IPS DF 6.9 (cell line): ENCODE measurements around the gene SLC38A8.

Experiments used
- DNase-seq: peaks from one replicate; pipeline ENCODE4 v3.0.0-alpha.2; 2013; ENCODE audit warnings: low read depth, low spot score
- H3K27ac ChIP-seq: one replicate; pipeline ENCODE4 v1.5.1; 2013; ENCODE audit warnings: low read length, control low read depth
- H3K27me3 ChIP-seq: 2 replicates; pipeline ENCODE4 v1.6.1; 2013; ENCODE audit warnings: mild to moderate bottlenecking, low read length; ENCODE audit not compliant: control insufficient read depth, insufficient read depth
- H3K36me3 ChIP-seq: 2 replicates; pipeline ENCODE4 v1.6.1; 2013; ENCODE audit warnings: low read length; ENCODE audit not compliant: control insufficient read depth, insufficient read depth
- H3K4me1 ChIP-seq: 2 replicates; pipeline ENCODE4 v1.6.1; 2013; ENCODE audit warnings: low read length; ENCODE audit not compliant: control insufficient read depth, insufficient read depth
- H3K4me3 ChIP-seq: 2 replicates; pipeline ENCODE4 v1.5.1; 2013; ENCODE audit warnings: mild to moderate bottlenecking, low read length
- H3K9me3 ChIP-seq: 2 replicates; pipeline ENCODE4 v1.6.1; 2013; ENCODE audit warnings: low read length, inconsistent platforms; ENCODE audit not compliant: control insufficient read depth, insufficient read depth
- WGBS: extraction: QIAGEN DNeasy Blood & Tissue Kit; methylation state at CpG from one replicate; pipeline ENCODE4 v1.1.7; 2013; ENCODE audit warnings: mixed read lengths, missing lambda C conversion rate; ENCODE audit not compliant: insufficient read length, insufficient coverage; 5-methylcytosine and 5-hydroxymethylcytosine counted together

The SLC38A8 gene

DNA sequence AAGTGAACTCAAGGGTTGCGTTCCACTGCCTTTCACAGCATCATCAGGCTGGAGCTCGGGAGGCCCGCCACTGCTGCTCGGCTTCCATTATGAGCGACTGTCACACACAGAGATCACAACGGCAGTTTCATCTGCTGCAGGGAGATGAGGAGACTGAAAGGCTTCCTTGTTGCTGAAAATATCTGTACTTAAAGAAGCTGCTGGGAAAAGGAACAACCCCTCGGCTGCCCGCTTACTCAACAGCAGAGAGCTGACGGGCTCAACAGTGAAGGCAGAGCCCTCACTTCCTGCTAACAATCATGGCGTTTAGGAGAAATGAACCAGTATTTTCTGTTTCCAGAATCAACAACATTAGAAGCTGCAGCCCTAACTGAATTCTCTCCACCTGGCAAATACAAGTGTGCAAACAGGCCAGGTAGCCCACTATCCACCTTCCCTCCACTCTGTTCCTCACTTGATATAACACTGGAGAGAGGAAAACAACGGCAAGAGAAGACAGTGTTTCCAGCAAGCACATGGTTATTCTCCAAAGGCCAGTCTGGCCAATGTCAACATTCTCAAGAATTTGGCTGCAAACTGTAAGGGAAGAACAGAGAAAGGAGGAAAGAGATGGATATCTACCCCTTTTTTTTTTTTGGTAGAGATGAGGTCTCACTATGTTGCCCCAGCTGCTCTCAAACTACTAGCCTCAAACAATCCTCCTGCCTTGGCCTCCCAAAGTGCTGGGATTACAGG, 40.4 kb upstream of the SLC38A8 start:
- no peak overlapping the region for H3K4me3 ChIP-seq
- WGBS: no CpG with 5 or more reads among the region's 11 CpGs
- no peaks in the 10 kb centered on the region for H3K9me3 ChIP-seq
- H3K4me1 ChIP-seq: no peaks in the 10 kb centered on the region
- no peak overlapping the region for H3K27ac ChIP-seq
- H3K36me3 ChIP-seq: peaks cover 22% of the 10 kb centered on the region
- no peaks in the 10 kb centered on the region for H3K27me3 ChIP-seq
- DNase-seq: no peak

DNA sequence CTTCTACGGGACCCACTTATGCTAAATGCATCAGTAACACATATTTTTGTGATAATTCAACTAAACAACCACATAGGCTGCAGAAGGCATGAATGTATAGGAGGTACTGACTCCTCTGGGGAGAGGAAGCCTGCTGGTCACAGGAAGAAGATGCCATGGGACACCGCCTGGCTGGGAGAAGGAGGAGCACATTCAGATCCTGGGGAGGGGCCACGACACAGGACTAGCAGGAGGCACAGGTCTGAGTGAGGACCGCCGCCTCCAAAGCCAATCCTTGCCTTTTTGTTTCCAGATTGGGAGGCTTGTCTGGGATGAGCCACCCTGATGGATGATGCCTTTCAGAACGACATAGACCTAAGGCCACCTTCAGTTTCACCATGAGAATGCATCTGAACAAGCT, 39.5 kb upstream of the SLC38A8 start:
- DNase-seq: no peak
- Histone ChIP-seq H3K4me3 (no peak overlapping the region), H3K27me3 (no peaks in the 10 kb centered on the region), H3K36me3 (peaks cover 22% of the 10 kb centered on the region), H3K27ac (no peak overlapping the region), H3K4me1 (no peaks in the 10 kb centered on the region), H3K9me3 (no peaks in the 10 kb centered on the region)
- no CpG with 5 or more reads among the region's 6 CpGs for WGBS

DNA sequence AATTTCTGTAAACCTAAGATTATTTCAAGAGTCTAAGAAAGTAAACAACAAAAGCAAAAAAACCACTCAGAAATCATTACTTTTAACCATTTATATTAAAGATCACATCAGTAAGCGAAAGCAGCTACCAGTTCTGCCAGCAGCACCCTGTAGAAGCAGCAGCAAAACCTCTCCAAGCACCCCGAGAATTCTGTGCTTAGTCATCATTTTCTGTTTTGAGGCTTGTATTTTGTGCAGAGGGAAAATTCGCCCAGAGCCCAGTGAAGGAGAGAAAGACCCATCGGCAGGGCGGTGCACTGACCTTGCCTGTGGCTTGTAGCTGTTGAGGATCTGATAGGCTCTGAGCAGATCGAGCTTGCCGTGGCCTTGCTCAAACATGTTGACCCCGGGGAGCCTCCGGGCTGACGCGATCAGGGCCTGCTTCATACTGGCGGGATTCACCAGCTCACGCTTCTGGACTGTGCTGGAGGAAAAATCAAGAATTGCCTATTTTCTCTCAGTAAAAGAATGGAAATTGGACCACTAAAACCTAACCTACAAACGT, 38.9 kb upstream of the SLC38A8 start:
- Histone ChIP-seq H3K4me1 (no peaks in the 10 kb centered on the region), H3K36me3 (peaks cover 22% of the 10 kb centered on the region), H3K27me3 (no peaks in the 10 kb centered on the region), H3K4me3 (no peak overlapping the region), H3K27ac (no peak overlapping the region), H3K9me3 (no peaks in the 10 kb centered on the region)
- WGBS: no CpG with 5 or more reads among the region's 14 CpGs
- no peak for DNase-seq

DNA sequence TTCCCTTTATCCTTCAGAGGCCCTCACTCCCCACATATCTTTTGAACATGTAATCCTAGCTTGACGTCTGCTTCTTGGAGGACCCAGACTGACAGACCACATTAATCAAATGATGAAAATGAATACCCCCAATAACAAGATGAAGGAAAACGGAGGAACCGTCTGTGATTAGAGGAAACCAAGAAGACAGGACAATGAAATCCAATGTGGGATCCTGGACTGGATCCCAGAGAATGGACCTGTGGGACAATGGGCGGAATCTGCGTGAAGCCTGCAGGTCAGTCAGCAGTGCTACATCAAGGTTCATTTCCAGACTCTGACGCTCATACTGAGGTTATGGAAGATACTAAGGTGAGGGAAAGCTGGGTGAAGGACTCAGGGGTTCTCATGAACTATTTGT, 38.2 kb upstream of the SLC38A8 start:
- DNase-seq: no peak
- WGBS: no CpG with 5 or more reads among the region's 6 CpGs
- Histone ChIP-seq H3K27me3 (no peaks in the 10 kb centered on the region), H3K4me3 (no peak overlapping the region), H3K27ac (no peak overlapping the region), H3K9me3 (no peaks in the 10 kb centered on the region), H3K4me1 (no peaks in the 10 kb centered on the region), H3K36me3 (peaks cover 16% of the 10 kb centered on the region)

DNA sequence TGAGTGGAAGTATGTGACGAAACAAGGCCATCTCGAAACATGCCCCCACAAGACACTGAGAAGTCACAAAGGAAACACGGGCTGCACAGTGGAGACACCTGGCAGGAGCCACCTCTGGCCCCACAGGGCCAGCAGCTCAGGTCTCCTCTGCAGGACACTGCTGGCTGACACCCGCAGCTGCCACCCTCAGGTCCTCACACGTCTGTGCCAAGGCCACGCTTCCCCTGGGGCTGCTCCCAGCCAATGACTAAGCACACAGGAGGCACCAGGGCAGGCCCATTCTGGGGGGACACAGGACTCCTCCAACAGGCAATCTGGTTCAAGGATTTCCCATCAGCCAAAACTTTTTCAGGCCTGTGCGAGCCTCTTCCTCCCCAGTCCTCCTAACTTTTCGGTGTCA, 37.8 kb upstream of the SLC38A8 start:
- H3K36me3 ChIP-seq: peaks cover 17% of the 10 kb centered on the region
- WGBS: no CpG with 5 or more reads among the region's 8 CpGs

DNA sequence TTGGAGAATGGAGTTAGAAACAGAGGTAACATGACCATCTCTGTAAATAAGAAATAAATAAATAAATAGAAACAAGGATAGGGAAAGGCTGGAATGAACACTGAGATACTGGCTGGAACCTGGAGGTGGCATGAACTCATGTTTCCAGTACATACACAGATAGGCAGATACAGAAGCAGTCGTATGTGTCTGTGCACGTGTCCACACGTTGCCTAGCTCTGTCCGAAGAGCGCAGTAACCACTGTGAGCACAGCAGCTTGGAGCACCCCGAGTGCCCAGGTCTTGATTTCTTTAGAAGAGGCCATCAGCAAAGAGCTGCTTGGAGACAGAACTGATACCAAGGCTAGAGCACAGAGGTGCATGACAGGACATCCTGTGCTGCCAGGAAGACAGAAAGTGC, 37.1 kb upstream of the SLC38A8 start:
- Histone ChIP-seq H3K36me3 (peaks cover 22% of the 10 kb centered on the region), H3K27ac (no peak overlapping the region)
- no CpG with 5 or more reads among the region's 6 CpGs for WGBS

More for the DNA sequence above, 37.8 kb upstream of the SLC38A8 start:
- Histone ChIP-seq H3K27me3 (no peaks in the 10 kb centered on the region), H3K9me3 (no peaks in the 10 kb centered on the region), H3K4me3 (no peak overlapping the region), H3K4me1 (no peaks in the 10 kb centered on the region), H3K27ac (no peak overlapping the region)
- DNase-seq: no peak

DNA sequence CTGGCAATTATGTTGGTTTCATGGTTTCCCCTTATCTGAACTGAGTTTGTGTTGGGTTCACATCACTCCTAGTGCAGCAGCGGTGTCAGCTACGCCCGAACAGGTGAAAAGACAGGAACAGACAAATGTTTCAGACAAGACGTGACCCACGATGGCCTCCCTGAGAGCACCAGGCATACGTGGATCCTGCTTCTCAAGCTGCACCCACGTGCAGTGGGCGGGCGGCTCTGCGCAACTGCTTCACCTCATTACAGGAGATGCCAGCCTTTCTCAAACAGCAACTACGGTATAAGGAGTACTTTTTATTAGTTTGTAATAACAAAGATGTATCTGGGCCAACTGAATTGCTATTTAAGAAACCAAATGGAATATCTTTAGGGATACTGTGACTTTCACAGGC, 32.8 kb upstream of the SLC38A8 start:
- H3K9me3 ChIP-seq: no peaks in the 10 kb centered on the region
- H3K4me1 ChIP-seq: no peaks in the 10 kb centered on the region
- no peak for DNase-seq
- H3K36me3 ChIP-seq: peaks cover 17% of the 10 kb centered on the region
- no CpG with 5 or more reads among the region's 11 CpGs for WGBS
- H3K27ac ChIP-seq: no peak overlapping the region
- no peaks in the 10 kb centered on the region for H3K27me3 ChIP-seq
- no peak overlapping the region for H3K4me3 ChIP-seq

More for the DNA sequence above, 37.1 kb upstream of the SLC38A8 start:
- no peaks in the 10 kb centered on the region for H3K9me3 ChIP-seq
- no peaks in the 10 kb centered on the region for H3K4me1 ChIP-seq
- no peak overlapping the region for H3K4me3 ChIP-seq
- no peaks in the 10 kb centered on the region for H3K27me3 ChIP-seq
- no peak for DNase-seq

DNA sequence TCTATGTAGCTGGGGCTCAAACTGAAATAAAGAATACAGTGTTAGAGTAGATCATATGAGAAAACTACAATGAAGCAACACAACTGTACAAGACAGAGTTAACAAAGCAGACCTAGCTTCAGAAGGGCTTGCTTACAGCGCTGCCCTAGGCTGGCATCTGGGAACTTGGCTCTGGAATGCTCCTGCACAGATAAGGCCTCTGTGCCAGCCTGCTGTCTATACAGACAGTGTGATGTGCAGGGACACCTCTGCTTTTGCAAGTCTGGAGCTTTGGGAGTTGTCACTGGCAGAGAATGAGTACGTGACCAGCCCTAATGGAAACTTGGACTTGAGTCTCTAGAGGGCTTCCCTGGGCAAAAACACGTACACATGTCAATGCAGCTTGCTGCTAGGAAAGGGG, 32.1 kb upstream of the SLC38A8 start:
- H3K27me3 ChIP-seq: no peaks in the 10 kb centered on the region
- DNase-seq: no peak
- WGBS: no CpG with 5 or more reads among the region's 3 CpGs
- no peak overlapping the region for H3K27ac ChIP-seq
- no peaks in the 10 kb centered on the region for H3K9me3 ChIP-seq
- peaks cover 17% of the 10 kb centered on the region for H3K36me3 ChIP-seq
- no peaks in the 10 kb centered on the region for H3K4me1 ChIP-seq
- no peak overlapping the region for H3K4me3 ChIP-seq

DNA sequence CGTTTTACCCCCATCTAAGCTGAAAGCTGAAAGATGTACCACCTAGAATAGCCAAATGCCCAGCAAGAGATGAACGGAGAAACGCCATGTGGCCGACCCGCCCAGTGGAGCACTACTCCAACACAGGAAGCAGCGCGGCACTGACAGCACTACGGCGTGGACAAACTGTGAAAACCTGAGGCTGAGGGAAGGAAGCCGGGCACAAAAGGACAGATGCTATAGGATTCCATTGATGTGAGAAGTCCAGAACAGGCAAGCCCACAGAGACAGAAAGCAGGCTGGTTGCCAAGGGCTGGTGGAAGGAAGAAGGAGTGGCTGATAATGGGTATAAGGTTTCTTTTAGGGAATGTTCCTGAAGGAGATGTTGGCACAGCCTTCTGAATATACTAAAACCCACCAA, 29.4 kb upstream of the SLC38A8 start:
- Histone ChIP-seq H3K4me3 (no peak overlapping the region), H3K4me1 (no peaks in the 10 kb centered on the region), H3K36me3 (peaks cover 31% of the 10 kb centered on the region), H3K27me3 (no peaks in the 10 kb centered on the region), H3K9me3 (no peaks in the 10 kb centered on the region), H3K27ac (no peak overlapping the region)
- no CpG with 5 or more reads among the region's 10 CpGs for WGBS
- DNase-seq: no peak

DNA sequence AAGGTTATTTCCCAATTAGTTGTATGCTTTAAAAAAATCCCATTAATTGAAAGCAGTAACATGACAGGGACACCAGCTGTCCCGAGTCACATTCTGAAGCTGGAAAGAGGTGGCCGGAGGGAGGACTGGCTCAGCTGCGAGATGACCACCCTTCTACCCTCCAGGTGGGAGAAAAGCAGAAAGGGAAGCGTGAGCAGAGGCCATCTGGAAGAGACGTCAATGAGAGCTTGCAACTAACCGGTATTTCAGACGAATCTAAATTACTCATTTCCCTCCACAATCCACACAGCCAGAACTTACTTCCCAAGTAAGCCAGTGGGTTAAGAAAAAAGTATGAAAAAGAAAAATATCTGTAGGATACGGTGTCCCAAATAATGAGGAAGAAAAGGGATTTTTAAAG, 28.5 kb upstream of the SLC38A8 start:
- WGBS: no CpG with 5 or more reads among the region's 8 CpGs
- no peak for DNase-seq
- no peaks in the 10 kb centered on the region for H3K27me3 ChIP-seq
- H3K36me3 ChIP-seq: peaks cover 31% of the 10 kb centered on the region
- no peak overlapping the region for H3K4me3 ChIP-seq
- H3K27ac ChIP-seq: no peak overlapping the region
- no peaks in the 10 kb centered on the region for H3K4me1 ChIP-seq
- no peaks in the 10 kb centered on the region for H3K9me3 ChIP-seq

DNA sequence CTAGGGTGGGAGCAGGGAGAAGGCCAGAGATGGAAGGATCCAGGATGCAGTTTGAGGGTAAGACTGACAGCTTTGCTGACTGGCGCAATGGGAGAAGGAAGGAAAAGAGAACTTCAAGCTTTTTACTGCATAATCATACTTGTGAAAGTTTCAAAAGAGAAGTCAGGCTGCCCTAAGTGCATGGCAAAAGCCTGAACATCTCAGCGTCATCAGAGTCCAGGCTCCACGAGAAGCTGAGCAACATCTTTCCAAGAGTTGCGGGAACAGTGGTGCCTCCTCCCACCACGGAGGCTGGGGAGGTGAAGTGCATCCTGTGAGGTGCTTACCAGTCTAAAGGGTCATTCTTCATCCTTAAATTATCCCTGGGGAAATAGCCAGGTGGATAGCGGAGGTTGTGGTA, 26.9 kb upstream of the SLC38A8 start:
- DNase-seq: no peak
- Histone ChIP-seq H3K27me3 (no peaks in the 10 kb centered on the region), H3K36me3 (peaks cover 23% of the 10 kb centered on the region), H3K4me1 (no peaks in the 10 kb centered on the region), H3K27ac (no peak overlapping the region), H3K9me3 (no peaks in the 10 kb centered on the region), H3K4me3 (no peak overlapping the region)
- no CpG with 5 or more reads among the region's 6 CpGs for WGBS
